AG04450 (cell line): ENCODE data around the gene STK33. TPM values are rescaled to one million over a fixed set of nuclear protein-coding genes. Genes with fewer than 3 reads are reported as not detected.

Experiments used
- CTCF ChIA-PET: fragments of 300-600, 350-600 bp; formaldehyde crosslinking; extraction: SDS; loops from one replicate; lab custom pipeline; 2022; ENCODE audit warnings: antibody characterized with exemption, inconsistent platforms; lab: Charles Lee
- POLR2A ChIA-PET: fragments of 350-600 bp; formaldehyde crosslinking; extraction: SDS; loops from one replicate; lab custom pipeline; 2021; ENCODE audit warnings: antibody characterized with exemption, inconsistent platforms; lab: Yijun Ruan, JAX
- DNase-seq: peaks from one replicate; pipeline ENCODE4 v3.0.0-alpha.2; 2011; ENCODE audit warnings: low read depth, low spot score
- H3K27ac ChIP-seq: one replicate; pipeline ENCODE4 v1.5.1; 2012; ENCODE audit warnings: low read depth, low read length, control low read depth
- H3K27me3 ChIP-seq: one replicate; pipeline ENCODE4 v1.6.0; 2012; ENCODE audit warnings: low read length; ENCODE audit not compliant: control insufficient read depth, insufficient read depth
- H3K4me3 ChIP-seq: 2 replicates; pipeline ENCODE4 v1.5.1; 2011; ENCODE audit warnings: mild to moderate bottlenecking, low read depth, low read length, control low read depth
- H3K9me3 ChIP-seq: 2 replicates; pipeline ENCODE4 v1.5.1; 2012; ENCODE audit warnings: low read length; ENCODE audit not compliant: control insufficient read depth, insufficient read depth
- polyA plus RNA-seq: library from polyadenylated mRNA; depleted of rRNA; stranded (reverse); fragments of >200 nt; gene quantifications from 2 replicates; pipeline ENCODE4 v1.2.3, GENCODE V29; 2011
- TF ChIP-seq, protein P1 (sequence below): IDR thresholded peaks from 2 replicates; pipeline ENCODE4 v1.5.1; 2011; ENCODE audit warnings: low read depth, low read length, control low read depth, inconsistent platforms

STK33 gene
- polyA plus RNA-seq, 1 experiment: 8.3 TPM

DNA sequence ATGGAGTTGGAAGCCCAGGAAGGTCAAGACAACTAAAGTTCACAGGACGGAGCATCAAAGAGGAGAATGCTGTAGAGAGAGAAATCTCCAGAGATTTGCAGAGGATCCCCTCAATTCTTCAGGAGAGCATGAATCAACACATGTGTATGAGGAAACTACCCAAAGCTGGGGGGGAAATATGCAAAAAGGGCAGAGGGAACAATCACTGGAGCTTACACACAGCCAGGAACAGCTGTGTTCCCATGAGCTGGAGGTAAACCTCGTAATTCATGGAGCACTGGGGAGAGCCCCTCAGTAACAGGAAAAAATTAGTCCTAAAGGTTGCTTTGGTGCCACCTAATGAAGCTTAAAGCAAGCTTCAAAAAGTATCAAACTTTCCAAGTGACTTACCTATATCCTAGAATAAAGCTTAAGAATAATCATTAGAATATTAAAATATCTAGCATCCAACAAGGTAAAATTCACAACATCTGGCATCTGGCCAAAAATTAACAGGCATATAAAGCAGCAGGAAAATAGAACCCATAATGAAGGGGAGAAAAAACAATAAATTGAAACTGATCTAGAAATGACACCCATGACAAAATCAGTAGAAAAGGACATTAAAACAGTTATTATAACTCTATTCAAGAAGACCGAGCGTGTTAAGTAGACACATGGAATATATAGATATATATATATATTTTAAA lies 134.2 kb downstream of the STK33 start:
- Histone ChIP-seq H3K4me3 (no peak overlapping the region), H3K27me3 (no peaks in the 10 kb centered on the region), H3K27ac (no peak overlapping the region), H3K9me3 (no peaks in the 10 kb centered on the region)
- TF ChIP-seq, protein P1, sequence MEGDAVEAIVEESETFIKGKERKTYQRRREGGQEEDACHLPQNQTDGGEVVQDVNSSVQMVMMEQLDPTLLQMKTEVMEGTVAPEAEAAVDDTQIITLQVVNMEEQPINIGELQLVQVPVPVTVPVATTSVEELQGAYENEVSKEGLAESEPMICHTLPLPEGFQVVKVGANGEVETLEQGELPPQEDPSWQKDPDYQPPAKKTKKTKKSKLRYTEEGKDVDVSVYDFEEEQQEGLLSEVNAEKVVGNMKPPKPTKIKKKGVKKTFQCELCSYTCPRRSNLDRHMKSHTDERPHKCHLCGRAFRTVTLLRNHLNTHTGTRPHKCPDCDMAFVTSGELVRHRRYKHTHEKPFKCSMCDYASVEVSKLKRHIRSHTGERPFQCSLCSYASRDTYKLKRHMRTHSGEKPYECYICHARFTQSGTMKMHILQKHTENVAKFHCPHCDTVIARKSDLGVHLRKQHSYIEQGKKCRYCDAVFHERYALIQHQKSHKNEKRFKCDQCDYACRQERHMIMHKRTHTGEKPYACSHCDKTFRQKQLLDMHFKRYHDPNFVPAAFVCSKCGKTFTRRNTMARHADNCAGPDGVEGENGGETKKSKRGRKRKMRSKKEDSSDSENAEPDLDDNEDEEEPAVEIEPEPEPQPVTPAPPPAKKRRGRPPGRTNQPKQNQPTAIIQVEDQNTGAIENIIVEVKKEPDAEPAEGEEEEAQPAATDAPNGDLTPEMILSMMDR: no peak
- ChIA-PET POLR2A (no interaction called here), CTCF (no interaction called here)
- DNase-seq: no peak

DNA sequence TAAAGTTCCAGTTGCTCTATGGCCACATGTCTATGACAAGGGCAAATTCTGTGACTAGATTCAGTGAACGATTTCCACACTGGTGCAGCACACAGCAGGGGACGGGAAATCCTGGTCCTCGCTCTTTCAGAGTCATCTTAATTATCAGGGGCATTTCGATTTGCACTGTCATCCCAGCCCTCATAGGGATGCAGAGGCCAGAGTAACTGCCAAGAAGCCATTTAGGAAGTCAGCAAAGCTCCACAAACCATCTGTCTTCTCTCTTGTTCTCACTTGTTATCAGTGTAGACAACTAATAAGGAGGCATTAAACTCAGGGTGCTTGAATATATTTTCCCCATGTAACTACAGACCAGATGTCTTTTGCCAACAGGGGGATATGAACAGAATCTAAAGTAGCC lies 151.7 kb downstream of the STK33 start:
- DNase-seq: no peak
- ChIA-PET CTCF (no interaction called here), POLR2A (no interaction called here)
- Histone ChIP-seq H3K4me3 (no peak overlapping the region), H3K27ac (no peak overlapping the region), H3K27me3 (no peaks in the 10 kb centered on the region), H3K9me3 (no peaks in the 10 kb centered on the region)
- TF ChIP-seq, protein P1: no peak

DNA sequence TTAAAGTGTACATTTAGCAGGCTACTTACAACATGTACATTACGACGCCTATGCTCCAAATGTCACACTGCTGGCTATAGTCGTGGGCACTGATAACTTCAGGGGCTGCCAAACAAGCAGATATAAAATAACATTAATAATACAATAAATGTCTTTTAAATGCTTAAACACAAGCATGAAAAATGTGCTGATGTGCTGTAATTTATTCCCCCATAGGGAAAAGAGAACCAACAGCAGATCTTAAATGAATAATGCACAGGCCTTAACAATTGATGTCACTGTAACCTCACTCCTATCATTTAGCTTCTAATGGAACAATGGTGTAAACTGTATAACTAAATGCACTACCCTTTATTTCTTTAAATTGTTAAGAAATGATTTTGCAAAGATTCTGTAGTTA lies 153.4 kb downstream of the STK33 start:
- POLR2A ChIA-PET: no interaction called here
- TF ChIP-seq, protein P1: no peak
- Histone ChIP-seq H3K9me3 (no peaks in the 10 kb centered on the region), H3K4me3 (no peak overlapping the region), H3K27ac (no peak overlapping the region), H3K27me3 (no peaks in the 10 kb centered on the region)
- CTCF ChIA-PET: no interaction called here
- DNase-seq: no peak

GRCh38 chr11:8429483-8429882 lies 164.5 kb downstream of the STK33 start:
- ChIA-PET CTCF (no interaction called here), POLR2A (no interaction called here)
- DNase-seq: no peak
- no peak overlapping the region for H3K4me3 ChIP-seq
- no peaks in the 10 kb centered on the region for H3K27me3 ChIP-seq
- H3K27ac ChIP-seq: no peak overlapping the region
- TF ChIP-seq, protein P1: no peak
- no peaks in the 10 kb centered on the region for H3K9me3 ChIP-seq

DNA sequence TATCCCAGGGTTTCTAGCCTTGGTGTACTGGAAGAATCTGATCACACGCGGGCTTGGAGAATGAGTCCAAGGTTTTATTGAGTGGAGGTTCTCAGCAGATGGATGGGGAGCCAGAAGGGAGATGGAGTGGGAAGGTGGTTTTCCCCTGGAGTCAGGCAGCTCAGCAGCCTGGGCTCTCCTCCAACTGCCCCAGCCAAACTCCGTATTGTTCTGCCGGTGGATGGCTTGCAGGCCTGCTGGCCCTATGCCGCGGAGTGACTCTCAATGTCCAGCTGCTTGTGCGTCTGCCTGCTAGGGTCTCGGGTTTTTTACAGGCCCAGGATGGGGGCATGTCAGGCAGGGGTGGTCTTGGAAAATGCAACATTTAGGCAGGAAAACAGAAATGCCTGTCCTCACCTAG lies 168.0 kb downstream of the STK33 start:
- Histone ChIP-seq H3K9me3 (no peaks in the 10 kb centered on the region), H3K27me3 (no peaks in the 10 kb centered on the region), H3K4me3 (no peak overlapping the region), H3K27ac (no peak overlapping the region)
- ChIA-PET POLR2A (no interaction called here), CTCF (no interaction called here)
- no peak for DNase-seq
- TF ChIP-seq, protein P1: no peak
